ENCODE results near the gene NCAM2. TPM values are rescaled to one million over a fixed set of nuclear protein-coding genes. Genes with fewer than 3 reads are reported as not detected.

The NCAM2 gene
- total RNA-seq, 1 experiment from 2014 or later: not detected

- no peaks in the 10 kb centered on the region for H3K79me2 ChIP-seq (ENCODE audit: insufficient read depth, low read length)
- ATAC-seq: no peak
Observed at GRCh38 chr21:21241391-21241790, 243.2 kb downstream of the NCAM2 start.

GRCh38 chr21:21246007-21246406 is 247.8 kb downstream of the NCAM2 start:
- peaks cover 10 to 18% of the 10 kb centered on the region in 2 experiments; a peak in 2 of 4 replicates for H3K9me3 ChIP-seq (ENCODE audit: control insufficient read depth in 1 of 2, insufficient read depth in 1 of 2, low read depth in 1 of 2, low read length in 2 of 2)
- ChIA-PET CTCF (no interaction called here), RAD21 (ENCODE audit: low non-redundant PET in 1 of 2, low total read pairs in 2 of 2, uncharacterized antibody in 2 of 2, unreplicated experiment in 2 of 2) (no interaction called here), POLR2A (no interaction called here)
- H3K27ac ChIP-seq (ENCODE audit: low read depth, low read length): no peak overlapping the region
- no TSS peak for BruUV-seq (replicated peaks)
- no peaks in the 10 kb centered on the region for H3K36me3 ChIP-seq (ENCODE audit: control insufficient read depth in 1 of 2, insufficient read depth in 2 of 2, low read length in 2 of 2)
- no peaks in the 10 kb centered on the region for H3K9me2 ChIP-seq (ENCODE audit: insufficient read depth)
- no peak overlapping the region for H3K9ac ChIP-seq (ENCODE audit: low read length)
- no peaks in the 10 kb centered on the region for H3K27me3 ChIP-seq (ENCODE audit: insufficient read depth, low read length)
- ATAC-seq: no peak
- no peaks in the 10 kb centered on the region for H4K20me1 ChIP-seq (ENCODE audit: insufficient read depth)
- no peak overlapping the region for H2AFZ ChIP-seq (ENCODE audit: low read depth, low read length, poor library complexity, severe bottlenecking)
- intact Hi-C loops (cut with micrococcal nuclease): no loop called here
- DNase-seq (ENCODE audit: low read depth, low spot score): no peak
- H3K79me2 ChIP-seq (ENCODE audit: insufficient read depth, low read length): no peaks in the 10 kb centered on the region
- no peak overlapping the region for H3K4me3 ChIP-seq (replicated peaks in 1 of 2; ENCODE audit: low read depth in 1 of 2, low read length in 2 of 2)
- no peaks in the 10 kb centered on the region for H3K4me1 ChIP-seq (ENCODE audit: control insufficient read depth in 1 of 2, insufficient read depth in 2 of 2, low read length in 2 of 2)
- H3K4me2 ChIP-seq (ENCODE audit: low read length): no peak overlapping the region
- no peak for TF ChIP-seq SP1 (IDR thresholded peaks at IDR 0.05; ENCODE audit: low read depth)
- TF ChIP-seq POLR2A (IDR thresholded peaks at IDR 0.05; ENCODE audit: borderline replicate concordance, extremely low read depth, insufficient read depth, insufficient read length): no peak
- no peak for TF ChIP-seq EGR1 (IDR thresholded peaks at IDR 0.05; ENCODE audit: low read depth)
- TF ChIP-seq CTCF (IDR thresholded peaks at IDR 0.05 in 2 of 3, conservative IDR thresholded peaks at IDR 0.05 in 1 of 3; ENCODE audit: borderline replicate concordance in 1 of 3, insufficient read depth in 1 of 3, low read depth in 2 of 3, low read length in 2 of 3): no peak
- no peak for TF ChIP-seq ZNF274 (IDR thresholded peaks at IDR 0.05; ENCODE audit: low read depth, low read length)
- no peak for TF ChIP-seq YY1 (IDR thresholded peaks at IDR 0.05; ENCODE audit: extremely low read depth, insufficient replicate concordance, low read depth, low read length)
- TF ChIP-seq ELF1 (IDR thresholded peaks at IDR 0.05; ENCODE audit: borderline replicate concordance, low read depth): no peak
- no peak for TF ChIP-seq ZBTB33 (IDR thresholded peaks at IDR 0.05; ENCODE audit: extremely low read depth, insufficient replicate concordance, low read length)
- TF ChIP-seq FOSL1 (IDR thresholded peaks at IDR 0.05; ENCODE audit: low read depth): no peak

More at GRCh38 chr21:21241391-21241790, 243.2 kb downstream of the NCAM2 start:
- H3K4me3 ChIP-seq (replicated peaks in 1 of 2; ENCODE audit: low read depth in 1 of 2, low read length in 2 of 2): no peak overlapping the region
- H3K27ac ChIP-seq (ENCODE audit: low read depth, low read length): no peak overlapping the region
- H3K4me2 ChIP-seq (ENCODE audit: low read length): no peak overlapping the region
- H3K9me2 ChIP-seq (ENCODE audit: insufficient read depth): no peaks in the 10 kb centered on the region
- no peaks in the 10 kb centered on the region for H4K20me1 ChIP-seq (ENCODE audit: insufficient read depth)
- peaks cover 14 to 15% of the 10 kb centered on the region in 2 experiments; a peak in 2 of 4 replicates for H3K9me3 ChIP-seq (ENCODE audit: control insufficient read depth in 1 of 2, insufficient read depth in 1 of 2, low read depth in 1 of 2, low read length in 2 of 2)
- intact Hi-C loops (cut with micrococcal nuclease): no loop called here
- no peak overlapping the region for H2AFZ ChIP-seq (ENCODE audit: low read depth, low read length, poor library complexity, severe bottlenecking)
- ChIA-PET RAD21 (ENCODE audit: low non-redundant PET in 1 of 2, low total read pairs in 2 of 2, uncharacterized antibody in 2 of 2, unreplicated experiment in 2 of 2) (no interaction called here), POLR2A (no interaction called here), CTCF (no interaction called here)
- H3K27me3 ChIP-seq (ENCODE audit: insufficient read depth, low read length): no peaks in the 10 kb centered on the region
- no peak overlapping the region for H3K9ac ChIP-seq (ENCODE audit: low read length)
- TF ChIP-seq ZBTB33 (IDR thresholded peaks at IDR 0.05; ENCODE audit: extremely low read depth, insufficient replicate concordance, low read length): no peak
- TF ChIP-seq ZFX (IDR thresholded peaks at IDR 0.05): no peak
- TF ChIP-seq POLR2AphosphoS5 (IDR thresholded peaks at IDR 0.05; ENCODE audit: low read depth, low read length): no peak
- no peaks in the 10 kb centered on the region for H3K4me1 ChIP-seq (ENCODE audit: control insufficient read depth in 1 of 2, insufficient read depth in 2 of 2, low read length in 2 of 2)
- no peaks in the 10 kb centered on the region for H3K36me3 ChIP-seq (ENCODE audit: control insufficient read depth in 1 of 2, insufficient read depth in 2 of 2, low read length in 2 of 2)
- no TSS peak for BruUV-seq (replicated peaks)
- no peak for DNase-seq (ENCODE audit: low read depth, low spot score)

All from HCT116 (cell line).